Measurements from ENCODE around the gene FHDC1.
A peak's percentile ranks its signal among the peaks of the same experiment; 100 is the strongest.

FHDC1 gene

DNA sequence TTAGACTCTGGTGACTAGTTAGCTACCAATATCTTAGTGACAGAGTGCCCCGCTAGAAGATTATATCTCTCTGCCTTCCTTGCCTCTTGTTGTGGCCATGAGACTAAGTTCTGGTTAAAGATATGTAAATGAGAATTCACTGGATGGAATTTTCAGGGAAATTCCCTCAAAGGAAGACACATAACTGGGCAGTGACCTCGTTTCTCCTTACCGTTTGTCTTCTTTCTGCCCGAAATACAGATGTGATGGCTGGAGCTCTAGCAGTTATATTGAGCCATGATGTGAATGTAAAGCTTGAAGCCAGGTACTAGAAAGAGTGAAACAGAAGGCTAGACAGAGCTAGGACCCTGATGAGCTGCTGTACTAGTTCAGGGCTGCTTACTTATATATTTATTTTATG lies 80.5 kb downstream of the FHDC1 start:
- no peak overlapping the region for H3K9ac ChIP-seq
- no peak overlapping the region for H3K4me2 ChIP-seq (ENCODE audit: low read length)
- no peaks in the 10 kb centered on the region for H3K36me3 ChIP-seq (ENCODE audit: control insufficient read depth, insufficient read depth, low read length)
- no peak overlapping the region for H3K27ac ChIP-seq
- H3K9me3 ChIP-seq (ENCODE audit: control insufficient read depth, low read length), result no peaks in the 10 kb centered on the region
- H3K27me3 ChIP-seq (ENCODE audit: control insufficient read depth, insufficient read depth, low read length), result no peaks in the 10 kb centered on the region
- no peaks in the 10 kb centered on the region for H3K4me1 ChIP-seq
- no peaks in the 10 kb centered on the region for H3K79me2 ChIP-seq
- H2AFZ ChIP-seq, result no peak overlapping the region
- TF ChIP-seq, protein P1, sequence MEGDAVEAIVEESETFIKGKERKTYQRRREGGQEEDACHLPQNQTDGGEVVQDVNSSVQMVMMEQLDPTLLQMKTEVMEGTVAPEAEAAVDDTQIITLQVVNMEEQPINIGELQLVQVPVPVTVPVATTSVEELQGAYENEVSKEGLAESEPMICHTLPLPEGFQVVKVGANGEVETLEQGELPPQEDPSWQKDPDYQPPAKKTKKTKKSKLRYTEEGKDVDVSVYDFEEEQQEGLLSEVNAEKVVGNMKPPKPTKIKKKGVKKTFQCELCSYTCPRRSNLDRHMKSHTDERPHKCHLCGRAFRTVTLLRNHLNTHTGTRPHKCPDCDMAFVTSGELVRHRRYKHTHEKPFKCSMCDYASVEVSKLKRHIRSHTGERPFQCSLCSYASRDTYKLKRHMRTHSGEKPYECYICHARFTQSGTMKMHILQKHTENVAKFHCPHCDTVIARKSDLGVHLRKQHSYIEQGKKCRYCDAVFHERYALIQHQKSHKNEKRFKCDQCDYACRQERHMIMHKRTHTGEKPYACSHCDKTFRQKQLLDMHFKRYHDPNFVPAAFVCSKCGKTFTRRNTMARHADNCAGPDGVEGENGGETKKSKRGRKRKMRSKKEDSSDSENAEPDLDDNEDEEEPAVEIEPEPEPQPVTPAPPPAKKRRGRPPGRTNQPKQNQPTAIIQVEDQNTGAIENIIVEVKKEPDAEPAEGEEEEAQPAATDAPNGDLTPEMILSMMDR (IDR thresholded peaks at IDR 0.05), result no peak
- no peak overlapping the region for H3K4me3 ChIP-seq (ENCODE audit: low read depth, low read length)

- Histone ChIP-seq H2AFZ (no peak overlapping the region), H3K27ac (no peak overlapping the region), H3K4me2 (ENCODE audit: low read length) (no peak overlapping the region), H3K9ac (no peak overlapping the region), H3K79me2 (no peaks in the 10 kb centered on the region), H3K9me3 (ENCODE audit: control insufficient read depth, low read length) (no peaks in the 10 kb centered on the region), H3K27me3 (ENCODE audit: control insufficient read depth, insufficient read depth, low read length) (no peaks in the 10 kb centered on the region), H3K36me3 (ENCODE audit: control insufficient read depth, insufficient read depth, low read length) (no peaks in the 10 kb centered on the region), H3K4me1 (no peaks in the 10 kb centered on the region), H3K4me3 (ENCODE audit: low read depth, low read length) (no peak overlapping the region)
- TF ChIP-seq, protein P1 (IDR thresholded peaks at IDR 0.05), result no peak
Measured at GRCh38 chr4:153018031-153018430, 81.9 kb downstream of the FHDC1 start.

GRCh38 chr4:153018684-153019083 lies 82.6 kb downstream of the FHDC1 start:
- Histone ChIP-seq H3K4me2 (ENCODE audit: low read length) (no peak overlapping the region), H3K4me3 (ENCODE audit: low read depth, low read length) (no peak overlapping the region), H3K9me3 (ENCODE audit: control insufficient read depth, low read length) (no peaks in the 10 kb centered on the region), H3K27me3 (ENCODE audit: control insufficient read depth, insufficient read depth, low read length) (no peaks in the 10 kb centered on the region), H3K9ac (no peak overlapping the region), H3K27ac (no peak overlapping the region), H3K79me2 (no peaks in the 10 kb centered on the region), H3K4me1 (no peaks in the 10 kb centered on the region), H2AFZ (no peak overlapping the region), H3K36me3 (ENCODE audit: control insufficient read depth, insufficient read depth, low read length) (no peaks in the 10 kb centered on the region)
- TF ChIP-seq, protein P1 (IDR thresholded peaks at IDR 0.05), result no peak

DNA sequence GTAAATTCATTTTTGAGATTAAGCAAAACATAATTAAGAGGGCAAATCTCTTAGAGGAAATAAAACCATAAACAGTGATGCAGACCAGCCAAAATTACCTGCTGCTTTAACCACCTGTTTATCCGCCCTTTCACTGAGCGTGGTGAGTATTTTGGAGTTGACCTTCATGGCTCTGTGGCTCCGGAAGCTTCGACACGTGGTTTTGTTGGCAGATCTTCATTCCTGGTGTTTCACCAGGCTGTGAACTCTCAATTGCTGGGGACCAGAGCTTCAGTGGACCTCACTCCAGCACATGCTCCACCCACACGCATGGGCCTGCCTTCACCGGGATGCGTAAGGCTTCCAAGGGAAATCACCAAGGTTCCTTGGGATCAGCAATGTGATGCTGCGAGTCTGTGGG lies 83.8 kb downstream of the FHDC1 start:
- H3K79me2 ChIP-seq, result no peaks in the 10 kb centered on the region
- no peak overlapping the region for H3K4me3 ChIP-seq (ENCODE audit: low read depth, low read length)
- no peaks in the 10 kb centered on the region for H3K4me1 ChIP-seq
- H3K27ac ChIP-seq, result no peak overlapping the region
- H3K4me2 ChIP-seq (ENCODE audit: low read length), result peak overlapping the region; percentile 8
- no peak overlapping the region for H2AFZ ChIP-seq
- H3K27me3 ChIP-seq (ENCODE audit: control insufficient read depth, insufficient read depth, low read length), result no peaks in the 10 kb centered on the region
- TF ChIP-seq, protein P1 (IDR thresholded peaks at IDR 0.05), result no peak
- H3K9ac ChIP-seq, result no peak overlapping the region
- H3K36me3 ChIP-seq (ENCODE audit: control insufficient read depth, insufficient read depth, low read length), result no peaks in the 10 kb centered on the region
- H3K9me3 ChIP-seq (ENCODE audit: control insufficient read depth, low read length), result no peaks in the 10 kb centered on the region

DNA sequence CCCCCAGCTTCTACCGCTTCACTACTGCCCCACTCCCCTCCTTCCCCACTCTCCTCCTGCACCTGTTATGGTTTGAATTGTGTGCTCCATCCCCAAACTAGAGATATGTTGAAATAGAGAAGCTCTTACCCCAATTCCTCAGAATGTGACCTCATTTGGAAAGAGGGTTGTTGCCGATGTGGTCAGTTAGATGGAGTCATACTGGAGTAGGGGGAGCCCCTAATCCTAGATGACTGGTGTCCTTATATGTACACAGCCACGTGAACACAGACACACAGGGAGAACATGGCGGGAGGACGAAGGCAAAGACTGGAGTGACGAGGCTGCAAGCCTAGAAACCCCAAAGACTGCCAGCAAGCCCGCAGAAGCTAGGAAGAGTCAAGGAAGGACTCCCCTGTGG lies 84.3 kb downstream of the FHDC1 start:
- Histone ChIP-seq H3K4me3 (ENCODE audit: low read depth, low read length) (no peak overlapping the region), H3K4me2 (ENCODE audit: low read length) (no peak overlapping the region), H3K9ac (no peak overlapping the region), H3K79me2 (no peaks in the 10 kb centered on the region), H2AFZ (no peak overlapping the region), H3K4me1 (no peaks in the 10 kb centered on the region), H3K36me3 (ENCODE audit: control insufficient read depth, insufficient read depth, low read length) (no peaks in the 10 kb centered on the region), H3K27ac (no peak overlapping the region), H3K9me3 (ENCODE audit: control insufficient read depth, low read length) (no peaks in the 10 kb centered on the region), H3K27me3 (ENCODE audit: control insufficient read depth, insufficient read depth, low read length) (no peaks in the 10 kb centered on the region)
- TF ChIP-seq, protein P1 (IDR thresholded peaks at IDR 0.05), result no peak

All from parathyroid adenoma (tissue), 2 donors.